Measurements from ENCODE around the gene TMEM209.

The TMEM209 gene

GRCh38 chr7:130118294-130118693, 86.9 kb downstream of the TMEM209 start:
- DNase-seq = no peak

GRCh38 chr7:130114776-130115175, 90.4 kb downstream of the TMEM209 start:
- no peak for DNase-seq

Measured in CD4-positive, alpha-beta T cell treated with Interleukin-4 for 4 hours (primary cell).